Suppressor macrophage treated with lipopolysaccharide for 4 hours (primary cell): Measurements from ENCODE around the gene CALCOCO1.
A peak's percentile ranks its signal among the peaks of the same experiment; 100 is the strongest.

ENCODE experiments used
- DNase-seq: peaks from one replicate; pipeline ENCODE4 v3.0.0-alpha.2; 2020

CALCOCO1 gene

DNA sequence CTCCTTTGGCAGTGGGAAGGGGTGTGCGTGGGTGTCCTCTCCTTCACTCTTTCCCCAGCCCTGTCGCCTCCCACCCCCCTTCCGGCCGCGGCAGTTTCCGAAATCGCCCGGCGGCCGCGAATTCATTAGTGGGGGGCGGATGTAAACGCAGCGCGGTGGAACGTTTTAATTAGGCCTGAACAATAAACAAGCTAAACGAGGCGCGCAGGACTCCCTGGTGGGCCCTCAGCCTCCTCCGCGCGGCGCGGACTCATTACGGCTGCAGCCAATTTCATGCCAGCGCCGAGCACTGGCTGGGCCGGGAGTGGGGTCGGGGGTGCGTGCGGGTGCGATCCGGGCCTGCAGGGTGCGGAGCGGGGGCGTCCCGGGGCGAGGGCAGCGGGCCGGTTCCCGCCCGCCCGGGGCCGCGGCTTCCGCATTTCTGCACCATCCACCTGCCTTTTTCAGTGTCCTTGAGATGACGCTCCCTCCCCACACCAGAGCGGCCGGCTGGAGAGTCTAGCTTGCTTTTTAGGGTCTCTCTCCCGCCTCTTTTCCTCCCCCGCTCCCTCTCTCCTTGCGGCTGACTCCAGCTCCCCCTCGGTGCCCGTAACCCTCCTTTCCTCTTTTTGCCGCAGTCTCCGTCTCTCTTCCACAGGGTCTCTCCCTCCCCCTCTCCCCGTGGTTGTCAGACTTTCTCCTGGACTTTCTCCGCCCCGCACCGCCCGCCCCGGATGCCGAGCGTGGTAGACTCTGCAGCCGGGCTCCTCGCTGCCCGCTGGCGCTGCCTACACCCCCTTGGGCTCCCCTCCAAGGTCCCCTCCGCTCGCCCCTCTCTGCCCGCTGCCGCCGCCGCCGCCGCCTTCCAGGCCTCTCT, 24.3 kb upstream of the CALCOCO1 start, which contains the start of gene CISTR:
Gene CISTR (minus strand): TSS at position 644 of the 856 bp plus-strand sequence.
- no peak for DNase-seq

DNA sequence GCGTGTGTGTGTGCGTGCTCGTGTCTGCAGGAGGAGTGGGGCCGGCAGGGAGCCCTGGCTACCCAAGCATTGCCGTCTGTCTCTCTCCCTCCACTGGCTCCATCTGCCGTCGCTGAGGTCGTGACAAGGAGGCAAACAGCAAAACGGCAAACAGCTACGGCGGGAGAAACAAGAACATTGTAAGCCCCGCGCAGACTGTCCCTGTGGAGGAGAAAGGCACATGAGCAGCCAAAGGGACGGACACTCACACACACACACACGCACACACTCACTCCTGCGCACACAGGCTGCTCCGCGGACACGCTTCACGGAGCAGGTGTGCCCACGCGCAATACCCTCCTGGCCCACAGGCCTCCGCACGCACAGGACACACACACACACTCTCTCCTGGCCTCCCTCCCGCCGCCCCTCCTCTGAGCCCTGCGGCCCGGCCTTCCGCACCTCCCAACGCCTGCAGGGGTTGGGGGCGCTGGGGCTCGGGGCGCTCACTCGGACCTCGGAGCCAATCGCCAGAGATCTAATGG, 23.6 kb upstream of the CALCOCO1 start:
- DNase-seq, result no peak

DNA sequence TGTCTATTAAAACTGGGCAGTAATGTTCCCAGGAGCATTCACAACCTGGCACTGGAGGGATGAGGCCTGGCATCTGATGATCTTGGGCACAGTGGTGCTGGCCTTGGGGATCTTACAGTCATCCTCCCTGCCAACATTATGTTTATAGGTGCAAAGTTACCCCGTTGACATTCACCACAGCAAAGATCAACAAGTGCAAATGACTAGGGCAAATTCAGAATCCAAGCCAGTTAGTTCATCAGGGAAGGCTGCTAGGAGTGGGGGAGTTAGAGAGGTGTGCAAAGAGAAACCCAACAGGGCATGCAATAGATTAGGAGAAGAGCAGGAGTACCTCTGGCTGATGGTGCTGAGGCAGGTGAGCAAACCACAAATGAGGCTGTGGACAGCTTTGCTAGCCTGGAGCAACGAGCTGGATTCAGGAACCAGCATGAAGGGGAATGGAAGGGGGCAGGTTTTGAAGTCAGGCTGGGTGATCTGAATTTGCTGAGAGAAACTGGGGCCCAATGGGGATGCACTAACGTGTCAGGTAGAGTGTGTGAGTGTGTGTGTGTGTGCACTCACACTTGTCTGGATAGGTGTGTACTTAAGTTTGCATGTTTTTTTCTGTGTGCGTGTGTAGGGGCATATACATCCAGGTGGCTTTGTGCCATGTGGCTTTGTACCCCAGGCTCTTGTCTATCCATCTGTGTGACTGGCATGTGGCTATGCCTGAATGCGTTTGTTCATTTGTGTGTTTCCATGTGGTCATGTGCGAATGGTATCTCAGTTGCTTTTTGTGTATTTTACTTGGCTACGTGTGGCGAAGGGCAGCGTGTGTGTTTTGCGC, 22.9 kb upstream of the CALCOCO1 start:
- no peak for DNase-seq

DNA sequence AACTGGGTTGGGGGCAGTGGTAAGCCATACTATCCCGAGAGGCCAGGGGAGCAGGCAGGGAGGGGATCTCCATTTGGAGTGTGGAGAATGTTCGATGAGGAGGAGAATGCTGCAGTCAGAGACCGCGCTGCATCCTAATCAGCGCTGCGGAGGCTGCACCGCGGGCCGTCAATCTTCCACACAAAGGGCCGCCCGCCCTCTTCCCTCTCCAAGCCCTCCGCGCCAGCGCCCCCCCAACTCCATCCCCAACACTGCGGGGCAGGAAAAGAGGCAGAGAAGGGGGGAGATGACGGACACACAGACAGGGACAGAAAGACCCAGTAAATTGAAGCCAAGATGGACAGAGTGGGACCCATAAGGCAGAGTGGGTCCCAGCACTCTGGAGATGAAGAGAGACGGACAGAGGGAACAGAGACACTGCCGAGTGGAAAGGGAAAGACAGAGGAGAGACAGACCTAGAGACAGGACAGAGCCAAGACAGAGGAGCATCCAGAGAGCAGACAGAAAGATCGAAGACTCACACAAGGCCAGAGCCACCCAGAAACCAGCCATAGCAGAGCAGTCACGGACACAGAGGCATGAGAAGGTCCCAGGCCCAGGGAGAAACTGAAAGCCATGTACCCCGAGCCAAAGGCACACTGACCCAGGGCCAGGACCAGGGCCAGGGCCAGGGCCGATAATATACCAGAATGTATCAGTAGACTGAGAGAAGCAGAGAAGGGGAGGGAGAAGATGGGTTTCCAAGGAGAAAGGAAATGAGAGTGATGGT, 21.0 kb upstream of the CALCOCO1 start:
- no peak for DNase-seq

DNA sequence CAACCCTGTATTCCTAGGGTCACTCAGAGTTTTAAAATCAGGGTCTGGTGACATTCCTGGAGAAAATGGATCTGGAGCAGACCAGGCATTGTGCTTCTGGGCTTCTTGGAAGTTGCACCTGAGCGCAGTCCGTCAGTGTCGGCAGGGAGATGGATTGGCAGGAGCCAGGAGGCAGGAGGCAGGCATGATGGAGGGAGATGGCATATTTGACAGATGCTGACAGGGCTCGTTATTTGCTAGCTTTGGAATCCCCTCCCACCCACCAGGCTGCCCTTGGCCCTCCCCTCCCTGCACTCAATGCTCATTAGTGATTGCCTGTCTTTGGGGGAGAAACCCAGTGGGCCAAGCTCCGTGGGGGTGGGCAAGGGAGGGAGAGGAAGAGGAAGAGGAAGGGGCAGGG, 19.8 kb upstream of the CALCOCO1 start:
- no peak for DNase-seq

DNA sequence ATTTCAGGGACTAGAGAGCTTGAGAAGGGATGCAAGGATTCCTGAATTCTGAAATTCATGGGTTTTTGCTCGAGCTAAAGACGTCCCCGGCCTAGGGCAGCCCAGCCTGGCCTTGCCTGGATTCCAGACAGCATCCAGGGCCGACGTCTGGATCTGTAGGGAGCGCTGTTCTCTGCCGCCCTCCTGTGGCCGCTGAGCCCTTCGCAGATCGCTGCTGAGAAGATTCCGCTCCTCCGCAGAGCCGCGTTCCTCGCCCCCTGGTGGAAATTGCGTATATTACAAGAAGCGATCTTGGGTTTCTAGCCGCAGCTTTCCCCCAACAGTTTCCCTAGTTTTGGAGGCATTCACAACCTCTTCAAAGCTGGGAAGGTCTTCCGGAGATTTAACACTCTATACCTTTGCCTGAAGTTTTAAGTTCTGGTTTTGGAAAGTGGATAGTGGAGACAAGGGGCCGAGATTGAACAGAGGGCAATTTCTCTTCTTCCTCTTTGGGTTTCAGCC, 19.4 kb upstream of the CALCOCO1 start:
- DNase-seq, result peak; percentile 95

DNA sequence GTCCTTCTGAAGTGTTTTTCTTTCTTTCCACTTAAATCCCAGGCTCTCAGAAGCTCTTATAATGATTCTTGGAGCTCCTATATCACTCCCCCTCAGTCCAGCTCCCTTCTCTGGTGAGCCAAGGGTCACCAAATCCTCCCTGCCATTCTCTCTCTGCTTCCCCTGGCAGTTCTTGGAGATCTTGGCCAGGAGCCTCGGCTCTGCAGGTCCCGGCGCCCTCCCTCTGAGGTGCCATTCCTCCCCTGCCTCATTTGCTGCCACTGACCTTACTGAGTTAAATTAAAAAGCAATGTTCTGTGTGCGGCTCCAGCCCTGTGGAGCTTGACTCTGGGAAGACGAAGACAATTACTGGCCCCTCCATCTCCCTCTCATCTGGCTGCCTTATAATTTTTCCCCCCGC, 17.5 kb upstream of the CALCOCO1 start:
- DNase-seq, result no peak

DNA sequence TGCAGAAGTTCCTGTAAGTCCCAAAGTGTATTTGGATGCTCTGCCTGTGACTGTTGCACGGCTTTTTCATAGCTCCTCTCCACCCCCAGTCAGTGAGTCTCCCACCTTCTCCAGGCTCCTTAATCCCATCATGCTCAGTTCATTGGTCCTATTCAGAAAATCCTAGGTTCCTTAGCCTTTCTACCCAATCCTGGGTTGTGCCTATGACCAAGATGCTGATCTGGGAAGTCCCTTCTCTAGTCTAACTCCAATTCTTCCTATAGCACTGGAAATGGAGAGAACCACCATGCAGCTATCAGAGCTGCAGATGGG, 16.8 kb upstream of the CALCOCO1 start:
- no peak for DNase-seq

DNA sequence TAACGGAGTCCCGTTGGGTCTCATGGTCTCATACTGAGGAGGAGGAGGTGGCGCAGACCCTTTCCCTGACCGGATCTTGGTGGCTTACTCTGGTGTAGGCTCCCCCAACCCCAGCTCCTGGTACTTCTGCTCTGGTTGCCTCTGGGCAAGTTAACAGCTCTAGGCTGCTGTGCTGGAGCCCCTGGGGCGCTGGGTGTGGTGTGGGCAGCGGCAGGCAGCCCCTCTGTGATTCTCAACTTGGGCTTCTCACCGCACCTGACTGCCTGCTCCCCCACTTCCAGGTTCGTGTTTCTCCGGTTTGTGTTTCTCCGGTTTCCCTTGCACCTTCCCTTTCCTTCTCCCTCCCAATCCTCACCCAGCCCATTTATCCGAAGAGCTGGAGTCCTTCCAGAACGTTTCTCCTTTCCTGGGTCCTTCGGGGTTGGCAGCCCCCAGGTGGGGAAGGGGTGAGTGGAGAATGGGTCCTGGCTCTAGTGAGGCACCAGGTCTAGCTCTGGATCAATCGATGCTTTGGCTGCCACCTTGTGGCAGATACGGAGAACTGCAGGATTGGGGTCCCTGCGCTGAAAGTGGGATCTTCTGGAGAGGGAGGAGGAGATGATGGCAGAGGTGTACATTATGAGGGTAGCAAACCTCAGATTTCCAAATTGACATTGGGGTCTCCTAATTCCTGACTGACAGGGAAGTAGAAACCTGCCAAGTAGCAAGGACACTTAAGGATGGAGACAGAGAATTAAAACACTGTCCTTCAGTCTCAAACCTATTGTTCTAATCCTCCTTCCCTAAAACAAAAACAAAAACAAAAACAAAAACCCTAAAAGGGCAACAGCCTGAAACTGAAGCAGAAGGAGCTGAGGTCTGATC, 16.2 kb upstream of the CALCOCO1 start:
- peak; percentile 75 for DNase-seq

DNA sequence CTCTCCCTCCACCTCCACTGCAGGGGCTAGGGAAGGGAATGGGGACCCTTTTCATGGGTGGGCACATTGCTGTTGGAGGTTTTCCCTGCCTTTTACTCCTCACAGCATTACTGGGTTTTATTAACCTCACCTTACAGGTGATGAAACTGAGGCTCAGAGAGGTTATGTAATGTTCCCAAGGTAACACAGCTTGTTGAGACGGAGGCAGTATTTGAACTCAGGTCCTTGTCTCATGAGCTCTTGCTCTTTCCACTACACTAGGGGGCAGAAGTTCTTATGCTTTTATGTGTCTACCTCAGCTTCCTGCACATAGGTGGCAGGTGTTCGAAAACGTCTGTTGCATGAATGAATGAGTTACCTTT, 12.9 kb upstream of the CALCOCO1 start:
- DNase-seq, result no peak

DNA sequence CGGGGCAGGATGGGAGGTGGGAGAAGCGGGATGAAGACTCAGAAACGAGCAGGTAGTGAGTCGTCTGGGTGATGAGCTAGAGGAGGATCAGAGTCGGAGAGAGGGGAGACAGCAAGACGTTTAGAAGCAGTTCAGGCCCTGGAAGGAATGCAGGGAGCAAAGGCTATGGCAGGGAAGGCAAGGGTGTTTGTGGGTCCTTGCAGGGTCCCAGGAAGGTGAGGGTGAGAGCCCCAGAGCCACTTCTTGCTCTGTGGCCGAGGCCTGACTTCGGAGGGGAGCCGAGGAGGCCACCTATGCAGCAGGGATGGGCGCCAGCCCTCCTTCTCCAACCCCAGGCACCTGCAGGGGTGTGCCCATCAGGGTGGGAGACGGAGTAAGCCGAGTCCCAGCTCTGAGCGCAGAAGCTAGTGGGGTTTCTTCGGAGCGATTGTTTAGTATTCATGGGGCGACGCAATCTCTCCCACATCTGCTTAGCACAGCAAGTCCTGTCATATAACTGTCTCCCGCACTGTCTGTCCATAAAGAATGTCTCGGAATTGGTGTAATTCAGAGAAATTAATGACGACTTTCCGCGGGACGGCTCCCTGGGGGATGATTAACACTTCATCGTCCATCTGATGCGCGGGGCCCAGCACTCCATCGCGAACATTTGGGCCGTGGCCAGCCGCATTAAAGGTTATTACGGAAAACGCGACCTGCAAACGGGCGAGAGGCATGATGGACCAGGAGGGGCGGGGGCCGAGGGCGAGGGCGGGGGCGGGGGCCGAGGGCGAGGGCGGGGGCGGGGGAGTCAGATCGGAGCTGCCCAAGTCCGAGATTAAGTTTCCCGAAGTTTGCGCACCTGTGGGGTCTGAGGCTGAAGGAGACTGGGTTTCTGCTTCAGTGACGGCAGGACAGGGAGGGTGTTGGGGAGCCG, 12.2 kb upstream of the CALCOCO1 start:
- no peak for DNase-seq

DNA sequence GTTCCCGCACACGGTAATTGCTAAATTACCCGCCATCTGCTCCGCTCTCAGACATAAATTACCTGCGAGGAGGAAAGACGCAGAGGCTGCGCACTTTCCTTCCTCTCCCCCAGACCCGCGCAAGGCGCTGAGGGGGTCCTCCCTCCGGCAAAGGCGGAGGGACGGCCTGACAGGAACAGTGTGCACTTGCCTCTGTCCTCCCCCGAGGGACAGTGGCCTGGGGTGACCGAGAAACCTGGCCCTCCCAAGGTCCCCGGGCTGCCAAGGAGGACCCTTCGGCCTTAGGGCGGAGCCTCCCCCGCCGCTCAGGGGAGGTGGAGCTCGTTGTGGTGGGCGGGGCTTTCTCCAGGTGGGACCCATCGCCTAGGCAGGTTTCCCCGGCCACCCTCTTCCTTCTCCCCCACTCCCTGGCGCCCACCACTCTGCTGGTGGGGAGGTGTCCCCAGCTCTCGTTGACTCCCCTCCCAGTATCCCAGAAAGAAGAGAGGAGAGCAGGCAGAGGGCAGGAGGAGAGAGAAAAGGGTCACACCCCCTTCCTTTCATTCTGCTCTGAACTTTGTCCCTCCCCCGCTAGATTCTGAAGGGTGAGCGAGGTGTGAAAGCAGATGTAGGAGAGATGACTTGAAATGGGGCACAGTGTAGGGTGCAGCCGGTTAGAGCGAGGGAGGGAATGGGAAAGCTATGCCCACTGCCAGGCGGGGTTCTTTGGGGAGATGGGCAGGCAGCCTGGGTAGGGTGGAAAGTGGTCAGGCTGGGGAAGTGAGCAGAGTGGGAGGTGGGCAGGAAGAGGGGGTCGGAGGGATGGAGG, 11.4 kb upstream of the CALCOCO1 start:
- no peak for DNase-seq

DNA sequence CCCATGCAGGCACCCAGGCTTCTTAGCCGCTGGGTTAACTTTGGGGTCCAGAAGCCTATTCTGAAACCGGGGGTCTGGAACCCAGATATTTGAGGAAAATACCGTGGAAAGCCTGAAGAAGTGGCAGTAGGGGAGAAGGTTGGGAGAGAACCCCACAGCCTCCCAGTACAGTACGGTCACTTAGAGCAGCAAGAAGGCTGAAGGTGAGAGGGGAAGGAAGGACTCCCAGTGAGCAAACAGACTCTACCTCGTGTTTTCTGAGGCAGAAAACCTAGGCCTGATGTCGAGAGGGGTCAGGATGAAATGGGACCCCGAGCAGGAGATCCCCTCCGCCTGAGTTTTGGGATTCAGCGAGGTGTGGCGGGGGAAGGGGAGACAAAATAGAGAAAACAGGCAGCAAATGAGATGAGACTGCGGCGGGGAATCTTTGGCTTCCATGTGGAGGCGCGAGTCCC, 10.7 kb upstream of the CALCOCO1 start:
- no peak for DNase-seq

DNA sequence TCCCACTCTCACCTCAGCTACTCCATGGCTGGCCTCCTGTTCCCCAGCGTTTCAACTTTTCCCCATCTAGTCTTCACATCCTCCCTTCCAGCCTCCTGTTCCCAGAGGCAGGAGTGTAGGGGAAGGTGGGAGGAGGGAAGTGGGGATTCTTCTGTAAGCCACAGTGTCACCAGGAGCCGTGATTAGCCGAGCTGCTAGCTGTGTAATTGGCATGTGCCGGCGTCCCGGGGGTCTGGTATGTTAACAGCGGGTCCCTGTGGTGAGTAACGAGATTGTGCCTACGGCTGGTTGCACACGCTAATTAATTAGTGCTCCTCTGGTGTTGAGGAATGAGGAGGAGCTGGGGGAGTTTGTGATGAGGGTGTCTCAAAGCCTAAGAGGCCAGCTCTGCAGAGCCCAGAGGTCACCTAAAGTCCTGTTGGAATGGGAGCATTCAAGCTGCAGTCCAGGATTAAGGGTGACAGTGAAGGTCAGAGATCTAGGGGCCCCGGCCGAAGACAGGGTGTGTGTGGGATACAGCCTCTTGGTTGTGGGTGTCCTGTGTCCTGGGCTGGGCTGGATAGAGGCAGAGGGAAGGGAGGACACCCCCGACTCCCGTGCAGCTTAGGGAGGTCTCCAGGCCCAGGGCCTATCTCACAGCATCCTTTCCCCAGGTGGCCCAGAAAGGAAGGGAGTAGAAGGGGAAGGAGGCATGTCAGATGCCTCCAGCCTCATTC, 10.0 kb upstream of the CALCOCO1 start:
- no peak for DNase-seq

DNA sequence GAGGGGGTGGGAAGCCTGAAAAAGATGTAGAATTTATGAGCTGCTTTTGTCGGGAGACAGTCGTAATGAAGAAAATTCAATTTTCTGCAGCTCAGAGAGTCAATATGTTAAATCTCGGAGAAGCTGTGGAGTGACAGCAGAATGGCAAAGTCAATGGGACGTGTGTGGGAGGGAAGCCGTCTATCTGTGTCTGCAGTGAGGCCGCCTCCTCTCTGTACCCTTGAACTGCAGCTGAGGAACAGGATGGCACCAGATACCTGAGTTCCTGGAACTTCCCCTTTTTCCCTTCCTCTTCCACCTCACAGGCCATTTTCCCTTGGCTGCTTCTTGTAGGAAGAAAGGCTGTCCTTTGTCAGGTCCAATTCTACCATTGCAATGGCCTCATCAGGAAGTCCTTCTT, 9.3 kb upstream of the CALCOCO1 start:
- no peak for DNase-seq

DNA sequence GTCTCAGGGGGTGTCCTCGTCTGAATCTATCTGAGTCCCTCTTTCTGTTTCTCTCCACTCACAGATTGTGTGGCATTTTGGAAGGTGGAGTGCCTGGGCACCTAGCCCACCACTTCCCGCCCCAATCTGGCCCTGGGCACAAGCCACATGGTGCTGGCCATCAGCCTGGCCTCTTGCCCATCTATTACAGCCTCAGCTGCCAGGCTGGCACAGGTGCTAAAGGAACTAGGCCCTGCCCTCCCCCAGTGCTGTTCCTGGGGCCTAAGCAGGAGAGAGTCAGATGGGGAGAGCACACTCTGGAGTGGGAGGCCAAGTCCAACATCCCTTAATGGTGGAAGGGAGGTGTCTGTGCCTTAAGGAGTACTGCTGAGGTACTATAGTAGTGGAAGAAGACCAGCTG, 8.3 kb upstream of the CALCOCO1 start:
- no peak for DNase-seq

DNA sequence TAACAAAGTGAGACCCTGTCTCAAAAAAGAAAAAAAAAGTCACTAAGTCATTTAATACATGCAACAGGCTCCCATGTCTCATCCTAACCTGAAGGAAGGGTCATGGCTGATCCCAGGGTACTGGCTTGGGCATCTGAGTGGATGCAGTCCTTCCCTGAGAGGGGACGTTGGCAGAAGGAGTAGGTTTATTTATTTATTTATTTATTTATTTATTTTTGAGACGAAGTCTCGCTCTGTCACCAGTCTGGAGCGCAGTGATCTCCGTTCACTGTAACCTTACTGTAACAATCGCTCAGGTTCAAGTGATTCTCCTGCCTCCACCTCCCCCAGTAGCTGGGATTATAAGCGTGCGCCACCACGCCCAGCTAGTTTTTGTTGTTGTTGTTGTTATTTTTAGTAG, 7.2 kb upstream of the CALCOCO1 start:
- DNase-seq, result no peak

DNA sequence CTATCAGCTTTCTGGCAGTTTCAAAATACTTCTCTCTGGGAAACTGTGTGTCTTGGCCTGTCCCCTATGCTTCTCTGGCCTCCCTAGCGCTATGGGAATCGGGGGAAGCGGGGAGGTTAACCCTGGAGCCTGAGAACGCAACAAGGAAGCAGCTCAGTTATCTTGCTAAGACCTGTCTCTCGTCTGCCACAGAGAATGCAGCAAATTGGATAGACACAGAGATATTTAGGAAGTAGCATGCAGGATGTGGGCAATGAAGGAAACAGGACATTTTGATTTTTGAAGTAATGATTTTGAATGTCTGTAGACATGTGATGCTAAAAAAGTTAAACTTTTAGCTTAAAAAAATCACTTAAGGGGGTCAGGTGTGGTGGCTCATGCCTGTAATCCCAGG, 6.6 kb upstream of the CALCOCO1 start:
- no peak for DNase-seq

DNA sequence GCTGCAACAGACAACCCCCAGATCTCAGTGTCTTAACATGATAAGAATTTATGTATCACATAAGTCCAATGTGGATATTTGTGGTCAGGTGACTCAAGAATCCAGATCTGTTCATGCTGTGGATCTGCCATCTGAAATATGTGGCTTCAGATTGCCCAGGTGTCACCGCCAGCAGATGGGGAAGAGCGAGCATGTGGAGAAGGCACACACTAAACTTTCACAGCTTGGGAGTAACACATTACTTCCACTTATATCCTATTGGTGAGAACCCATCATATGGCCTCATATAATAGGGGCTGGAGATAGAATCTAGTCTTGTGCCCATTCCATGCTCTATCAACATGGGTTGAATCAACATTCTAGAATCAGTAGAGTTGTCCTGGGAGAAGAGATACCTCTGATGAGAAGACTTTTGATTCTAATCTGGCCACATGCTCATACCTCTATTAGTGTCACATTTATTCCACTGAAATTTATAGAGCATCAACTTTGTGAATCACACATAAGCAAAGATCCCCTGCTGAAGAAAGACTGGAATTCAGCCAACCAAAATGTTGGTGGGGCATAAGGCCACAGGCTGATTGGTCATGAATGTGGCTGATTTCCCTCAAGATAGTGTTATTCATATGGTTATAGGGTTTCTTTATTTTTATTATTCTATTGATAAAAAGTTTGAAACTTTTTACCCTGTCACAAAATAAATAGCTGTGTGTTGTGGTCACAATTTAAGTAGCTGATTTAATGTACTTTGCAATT, 6.0 kb upstream of the CALCOCO1 start:
- no peak for DNase-seq
